GM13976 (cell line): ENCODE results near the gene FCRL6.

Source experiments
- DNase-seq: peaks from one replicate; pipeline ENCODE4 v3.0.0; 2012; ENCODE audit warnings: low spot score
- CTCF ChIP-seq: IDR thresholded peaks from 2 replicates; pipeline ENCODE4 v1.5.1; 2012; ENCODE audit warnings: borderline replicate concordance, mild to moderate bottlenecking; ENCODE audit not compliant: insufficient read depth; ENCODE audit errors: extremely low read depth, missing control alignments, control extremely low read depth
- in situ Hi-C: fragments of 300-500 bp; cut with MboI; formaldehyde crosslinking; loops from one replicate; pipeline ENCODE4 v1.12.0; 2022; ENCODE audit warnings: low sequenced_read_pairs, mixed read lengths, inconsistent platforms; ENCODE audit not compliant: unreplicated experiment

Gene FCRL6

DNA sequence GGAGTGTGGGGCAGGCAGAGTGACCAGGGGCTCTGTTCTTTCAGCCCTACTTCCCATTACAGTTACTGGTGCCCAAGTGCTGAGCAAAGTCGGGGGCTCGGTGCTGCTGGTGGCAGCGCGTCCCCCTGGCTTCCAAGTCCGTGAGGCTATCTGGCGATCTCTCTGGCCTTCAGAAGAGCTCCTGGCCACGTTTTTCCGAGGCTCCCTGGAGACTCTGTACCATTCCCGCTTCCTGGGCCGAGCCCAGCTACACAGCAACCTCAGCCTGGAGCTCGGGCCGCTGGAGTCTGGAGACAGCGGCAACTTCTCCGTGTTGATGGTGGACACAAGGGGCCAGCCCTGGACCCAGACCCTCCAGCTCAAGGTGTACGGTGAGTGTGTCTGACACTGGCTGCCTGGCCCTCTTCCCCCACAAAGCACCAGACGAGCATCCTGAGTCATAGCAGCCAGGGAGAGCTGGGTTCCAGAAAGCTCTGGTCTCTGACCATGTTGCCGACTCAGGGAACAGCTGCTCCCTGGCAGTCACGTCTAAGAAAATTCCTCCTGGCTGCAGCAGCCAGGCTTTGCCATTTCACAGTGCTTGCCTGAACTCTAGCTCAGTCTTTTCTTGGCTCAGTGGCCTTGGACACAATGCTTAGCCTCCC is 27.8 kb downstream of the FCRL6 start:
- TF ChIP-seq CTCF, result no peak
- in situ Hi-C loops, result no loop called here
- DNase-seq, result no peak

DNA sequence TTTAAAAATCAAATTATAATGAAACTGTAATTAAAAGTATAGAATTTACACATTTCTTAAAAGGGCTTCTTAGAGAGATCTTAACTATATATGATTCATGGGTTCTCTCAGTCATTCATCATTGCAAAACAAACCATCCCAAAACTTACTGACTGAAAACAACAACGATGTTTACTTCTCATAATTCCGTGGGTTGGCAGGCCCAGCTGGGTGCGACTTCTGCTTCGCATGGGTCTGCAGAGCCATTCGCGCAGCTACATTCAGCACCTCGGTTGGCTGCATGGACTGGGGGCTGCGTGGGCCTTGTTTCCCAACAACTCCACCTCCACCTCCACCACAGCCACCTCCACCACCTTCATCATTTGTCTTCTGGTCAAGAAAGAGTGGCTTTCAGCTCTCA is 28.6 kb downstream of the FCRL6 start:
- in situ Hi-C loops, result no loop called here
- no peak for DNase-seq
- TF ChIP-seq CTCF, result no peak

DNA sequence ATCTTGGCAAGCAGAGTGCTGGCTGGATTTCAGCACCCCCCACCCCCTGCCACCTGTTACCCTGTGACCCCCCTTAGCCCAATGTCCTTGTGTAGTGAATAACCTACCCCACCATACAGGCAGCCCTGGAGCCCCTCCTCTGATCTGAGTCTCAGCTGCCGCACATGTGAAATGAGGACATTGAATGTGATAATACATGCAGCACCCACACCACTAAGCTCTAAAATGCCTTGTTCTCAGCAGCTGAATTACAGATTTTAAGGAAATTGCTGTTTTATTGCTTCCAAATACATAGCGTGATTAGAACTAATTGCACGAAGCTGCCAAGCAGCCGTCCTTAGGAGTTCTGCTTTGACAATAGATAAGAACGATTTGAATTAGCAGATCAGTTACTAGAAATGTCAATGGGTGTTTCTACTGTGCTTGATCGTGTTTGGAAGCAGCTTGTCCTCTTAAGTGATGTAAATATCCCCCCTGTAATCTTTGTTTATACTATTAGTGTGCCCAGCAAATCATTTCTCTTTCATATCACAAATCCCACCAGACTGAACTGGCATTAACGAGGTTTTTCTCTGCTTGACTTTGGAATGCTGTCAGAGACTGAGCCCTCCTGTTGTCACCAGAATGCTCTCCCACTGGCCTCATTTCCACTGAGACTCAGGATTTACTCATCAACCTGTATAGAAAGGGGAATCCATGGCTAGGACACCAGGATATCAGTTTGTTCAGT is 29.4 kb downstream of the FCRL6 start:
- in situ Hi-C loops, result no loop called here
- TF ChIP-seq CTCF, result no peak
- DNase-seq, result no peak

DNA sequence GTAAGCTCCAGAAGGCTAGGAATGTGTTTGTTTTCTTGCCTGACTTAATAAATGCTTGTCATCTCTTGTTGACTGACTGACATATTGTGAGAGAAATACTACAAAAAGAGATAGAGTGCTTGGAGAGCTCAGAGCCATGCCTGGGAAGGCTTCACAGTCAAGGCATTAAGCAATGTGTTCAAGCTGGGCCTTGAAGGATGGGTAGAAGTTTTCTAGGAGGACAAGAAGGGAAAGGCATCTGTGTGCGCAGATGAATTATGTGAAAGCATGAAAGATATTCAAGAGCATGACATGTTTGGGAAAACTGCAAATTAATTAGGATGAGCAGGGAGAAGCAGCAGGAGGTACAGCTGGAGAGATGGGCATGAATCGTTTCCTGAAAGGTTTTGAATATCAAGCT is 30.1 kb downstream of the FCRL6 start:
- no peak for DNase-seq
- in situ Hi-C loops, result no loop called here
- TF ChIP-seq CTCF, result no peak

GRCh38 chr1:159835356-159835755 is 33.2 kb downstream of the FCRL6 start:
- DNase-seq, result no peak
- no peak for TF ChIP-seq CTCF
- in situ Hi-C loops, result no loop called here

DNA sequence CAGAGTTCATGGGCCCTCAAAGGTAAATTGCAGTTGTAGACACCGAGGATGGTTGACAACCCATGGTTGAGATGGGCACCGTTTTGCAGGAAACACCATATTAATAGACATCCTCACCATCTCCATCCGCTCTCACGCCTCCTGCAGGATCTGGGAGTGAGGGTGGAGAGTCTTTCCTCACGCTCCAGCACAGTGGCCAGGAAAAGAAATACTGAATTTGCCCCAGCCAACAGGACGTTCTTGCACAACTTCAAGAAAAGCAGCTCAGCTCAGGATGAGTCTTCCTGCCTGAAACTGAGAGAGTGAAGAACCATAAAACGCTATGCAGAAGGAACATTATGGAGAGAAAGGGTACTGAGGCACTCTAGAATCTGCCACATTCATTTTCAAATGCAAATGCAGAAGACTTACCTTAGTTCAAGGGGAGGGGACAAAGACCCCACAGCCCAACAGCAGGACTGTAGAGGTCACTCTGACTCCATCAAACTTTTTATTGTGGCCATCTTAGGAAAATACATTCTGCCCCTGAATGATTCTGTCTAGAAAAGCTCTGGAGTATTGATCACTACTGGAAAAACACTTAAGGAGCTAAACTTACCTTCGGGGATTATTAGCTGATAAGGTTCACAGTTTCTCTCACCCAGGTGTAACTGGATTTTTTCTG is 33.8 kb downstream of the FCRL6 start:
- in situ Hi-C loops, result no loop called here
- DNase-seq, result no peak

More for the DNA sequence above, 33.8 kb downstream of the FCRL6 start:
- TF ChIP-seq CTCF, result no peak
